ENCODE measurements around the gene IRF4.

IRF4 gene

GRCh38 chr6:441126-441920 is 49.8 kb downstream of the IRF4 start:
- POLR2A ChIA-PET: no interaction called here
- TF ChIP-seq FEZF1 (tag by site-specific recombination; IDR thresholded peaks at IDR 0.05) (no peak), ZNF202 (tag by site-specific recombination; IDR thresholded peaks at IDR 0.05; ENCODE audit: borderline replicate concordance) (no peak), ZNF223 (tag by site-specific recombination; IDR thresholded peaks at IDR 0.05) (no peak), ZNF362 (tag by site-specific recombination; IDR thresholded peaks at IDR 0.05) (no peak), ZNF560 (tag by site-specific recombination; IDR thresholded peaks at IDR 0.05; ENCODE audit: borderline replicate concordance) (no peak), ZNF292 (tag by site-specific recombination; IDR thresholded peaks at IDR 0.05; ENCODE audit: borderline replicate concordance, low read depth) (no peak), ZEB2 (tag by site-specific recombination; IDR thresholded peaks at IDR 0.05) (no peak), ZNF777 (tag by site-specific recombination; IDR thresholded peaks at IDR 0.05; ENCODE audit: borderline replicate concordance) (no peak), ZNF785 (tag by site-specific recombination; IDR thresholded peaks at IDR 0.05) (no peak)
- Histone ChIP-seq H3K4me3 (ENCODE audit: low read depth, low read length) (no peak overlapping the region), H3K36me3 (ENCODE audit: control insufficient read depth in 2 of 2, insufficient read depth in 1 of 2, low read length in 2 of 2) (no peaks in the 10 kb centered on the region), H3K4me1 (ENCODE audit: control insufficient read depth, insufficient read depth, low read length) (no peaks in the 10 kb centered on the region), H3K27ac (ENCODE audit: extremely low read depth, low read depth, low read length) (no peak overlapping the region), H3K9me3 (ENCODE audit: control insufficient read depth, insufficient read depth, low read depth, low read length) (no peaks in the 10 kb centered on the region)
- CTCF ChIA-PET: interaction anchor here (0.6 to 1.1 kb wide), 4 partner anchors 10 to 235 kb away, joined by 3 to 6 read pairs (median 4); no protein-coding TSS in a partner anchor

GRCh38 chr6:443621-444159 is 52.1 kb downstream of the IRF4 start:
- H3K27ac ChIP-seq (ENCODE audit: extremely low read depth, low read depth, low read length): no peak overlapping the region

More at GRCh38 chr6:443621-444159, 52.1 kb downstream of the IRF4 start:
- ChIA-PET POLR2A (no interaction called here), CTCF (interaction anchor here (0.5 kb wide), 1 partner anchor 980 kb away, joined by 3 read pairs; no protein-coding TSS in a partner anchor)
- no peak for TF ChIP-seq ZNF146 (tag by site-specific recombination; IDR thresholded peaks at IDR 0.05)
- TF ChIP-seq ZNF398 (tag by site-specific recombination; IDR thresholded peaks at IDR 0.05): no peak
- no peak for TF ChIP-seq ZNF670 (tag by site-specific recombination; IDR thresholded peaks at IDR 0.05; ENCODE audit: low read depth)
- TF ChIP-seq ZBTB21 (tag by site-specific recombination; IDR thresholded peaks at IDR 0.05): no peak
- no peak for TF ChIP-seq ZNF140 (tag by site-specific recombination; IDR thresholded peaks at IDR 0.05)
- no peak for TF ChIP-seq ZFHX2 (tag by site-specific recombination; conservative IDR thresholded peaks at IDR 0.05)
- no peak for TF ChIP-seq RBAK (tag by site-specific recombination; IDR thresholded peaks at IDR 0.05)
- no peak for TF ChIP-seq ZNF433 (tag by site-specific recombination; IDR thresholded peaks at IDR 0.05; ENCODE audit: low read depth)
- no peak for TF ChIP-seq PRDM2 (tag by site-specific recombination; IDR thresholded peaks at IDR 0.05; ENCODE audit: borderline replicate concordance)
- TF ChIP-seq ZNF112 (tag by site-specific recombination; IDR thresholded peaks at IDR 0.05): no peak
- no peak for TF ChIP-seq ZBTB49 (tag by site-specific recombination; IDR thresholded peaks at IDR 0.05; ENCODE audit: low read depth)
- H3K4me1 ChIP-seq (ENCODE audit: control insufficient read depth, insufficient read depth, low read length): no peaks in the 10 kb centered on the region
- H3K36me3 ChIP-seq (ENCODE audit: control insufficient read depth in 2 of 2, insufficient read depth in 1 of 2, low read length in 2 of 2): no peaks in the 10 kb centered on the region
- H3K9me3 ChIP-seq (ENCODE audit: control insufficient read depth, insufficient read depth, low read depth, low read length): no peaks in the 10 kb centered on the region
- H3K4me3 ChIP-seq (ENCODE audit: low read depth, low read length): no peak overlapping the region
